GM21381 (cell line): ENCODE measurements around the gene TLCD3A.

ENCODE experiments used
- ATAC-seq: cut with Tn5 transposase; IDR thresholded peaks from one replicate; pipeline ENCODE4 v1.9.1; 2021; ENCODE audit warnings: mild to moderate bottlenecking, moderate library complexity; ENCODE audit not compliant: unreplicated experiment

The TLCD3A gene

GRCh38 chr17:705863-706262, 26.5 kb upstream of the TLCD3A start:
- no peak for ATAC-seq

GRCh38 chr17:708132-708531, 24.3 kb upstream of the TLCD3A start:
- no peak for ATAC-seq

- ATAC-seq, result no peak
Observed at GRCh38 chr17:718075-718474, 14.3 kb upstream of the TLCD3A start.

- no peak for ATAC-seq
Observed at GRCh38 chr17:720706-721539, 11.5 kb upstream of the TLCD3A start.

GRCh38 chr17:721540-721937, 10.9 kb upstream of the TLCD3A start:
- ATAC-seq, result no peak

GRCh38 chr17:725084-725483, 7.3 kb upstream of the TLCD3A start:
- no peak for ATAC-seq

- ATAC-seq, result no peak
Observed at GRCh38 chr17:725746-726145, 6.7 kb upstream of the TLCD3A start.

GRCh38 chr17:726271-726919, 6.0 kb upstream of the TLCD3A start:
- ATAC-seq, result no peak

- no peak for ATAC-seq
Observed at GRCh38 chr17:728911-729310, 3.5 kb upstream of the TLCD3A start.

- ATAC-seq, result no peak
Observed at GRCh38 chr17:731644-732066, 741 bp upstream of the TLCD3A start.

- ATAC-seq, result peak; percentile 35
Observed at GRCh38 chr17:732902-733720, 715 bp downstream of the TLCD3A start.

- ATAC-seq, result no peak
Observed at GRCh38 chr17:733743-734142, 1.3 kb downstream of the TLCD3A start.

- ATAC-seq, result no peak
Observed at GRCh38 chr17:737561-738113, 5.2 kb downstream of the TLCD3A start.

- ATAC-seq, result peak; percentile 82
Observed at GRCh38 chr17:740240-741017, 8.0 kb downstream of the TLCD3A start.

- ATAC-seq, result no peak
Observed at GRCh38 chr17:742147-742793, 9.9 kb downstream of the TLCD3A start.

- no peak for ATAC-seq
Observed at GRCh38 chr17:743139-743538, 10.7 kb downstream of the TLCD3A start.

GRCh38 chr17:744937-745336, 12.5 kb downstream of the TLCD3A start:
- no peak for ATAC-seq

- ATAC-seq, result no peak
Observed at GRCh38 chr17:745406-745805, 13.0 kb downstream of the TLCD3A start.

- no peak for ATAC-seq
Observed at GRCh38 chr17:746181-746580, 13.8 kb downstream of the TLCD3A start.
